Astrocyte (in vitro differentiated cells and primary cell): ENCODE results near the gene TOP2A.

ENCODE experiments used
- EZH2 ChIP-seq: IDR thresholded peaks from 2 replicates; pipeline ENCODE4 v1.6.1; 2012; ENCODE audit warnings: mild to moderate bottlenecking, low read length, inconsistent platforms; ENCODE audit not compliant: insufficient read depth
- TF ChIP-seq, protein P1 (sequence below): IDR thresholded peaks from 2 replicates; pipeline ENCODE4 v1.5.1; 2011; ENCODE audit warnings: low read depth, mild to moderate bottlenecking, inconsistent platforms, low read length, moderate library complexity; ENCODE audit not compliant: insufficient read depth

DNA sequence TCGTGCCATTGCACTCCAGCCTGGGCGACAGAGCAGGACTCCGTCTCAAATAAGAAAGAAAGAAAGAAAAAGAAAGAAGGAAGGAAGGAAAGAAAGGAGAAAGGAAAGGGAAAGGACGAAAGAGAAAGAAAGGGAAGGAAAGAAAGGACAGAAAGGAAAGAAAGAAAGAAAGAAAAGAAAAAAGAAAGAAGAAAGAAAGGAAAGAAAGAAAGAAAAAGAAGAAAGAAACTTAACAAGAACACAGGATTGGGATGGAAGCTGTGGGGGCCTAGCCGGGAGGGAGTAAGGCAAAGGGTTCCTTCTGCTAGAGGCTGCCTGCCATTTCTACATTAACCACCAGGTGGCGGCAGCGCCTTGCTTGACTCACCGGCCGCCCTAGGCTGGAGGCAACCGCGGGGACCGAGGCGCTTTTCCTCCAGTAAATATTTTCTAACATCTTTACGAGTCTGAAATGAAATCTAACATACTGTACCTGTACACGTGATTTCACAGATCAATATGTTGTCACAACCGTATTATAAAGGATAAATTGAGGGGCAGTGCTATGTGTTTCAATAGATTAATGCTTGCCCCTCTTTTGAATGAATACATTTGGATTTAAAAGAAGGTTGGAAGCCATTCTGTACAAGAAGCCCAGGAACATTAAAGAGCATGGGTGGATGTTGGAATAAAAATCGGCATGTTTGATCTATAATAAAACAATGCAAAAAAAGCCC is 59.2 kb downstream of the TOP2A start:
- TF ChIP-seq, protein P1, sequence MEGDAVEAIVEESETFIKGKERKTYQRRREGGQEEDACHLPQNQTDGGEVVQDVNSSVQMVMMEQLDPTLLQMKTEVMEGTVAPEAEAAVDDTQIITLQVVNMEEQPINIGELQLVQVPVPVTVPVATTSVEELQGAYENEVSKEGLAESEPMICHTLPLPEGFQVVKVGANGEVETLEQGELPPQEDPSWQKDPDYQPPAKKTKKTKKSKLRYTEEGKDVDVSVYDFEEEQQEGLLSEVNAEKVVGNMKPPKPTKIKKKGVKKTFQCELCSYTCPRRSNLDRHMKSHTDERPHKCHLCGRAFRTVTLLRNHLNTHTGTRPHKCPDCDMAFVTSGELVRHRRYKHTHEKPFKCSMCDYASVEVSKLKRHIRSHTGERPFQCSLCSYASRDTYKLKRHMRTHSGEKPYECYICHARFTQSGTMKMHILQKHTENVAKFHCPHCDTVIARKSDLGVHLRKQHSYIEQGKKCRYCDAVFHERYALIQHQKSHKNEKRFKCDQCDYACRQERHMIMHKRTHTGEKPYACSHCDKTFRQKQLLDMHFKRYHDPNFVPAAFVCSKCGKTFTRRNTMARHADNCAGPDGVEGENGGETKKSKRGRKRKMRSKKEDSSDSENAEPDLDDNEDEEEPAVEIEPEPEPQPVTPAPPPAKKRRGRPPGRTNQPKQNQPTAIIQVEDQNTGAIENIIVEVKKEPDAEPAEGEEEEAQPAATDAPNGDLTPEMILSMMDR, result peak; percentile 94
- no peak for TF ChIP-seq EZH2
